ENCODE measurements around the gene DOK5. TPM values are rescaled to one million over a fixed set of nuclear protein-coding genes. Genes with fewer than 3 reads are reported as not detected.

The DOK5 gene
- total and polyA plus RNA-seq, 7 donors, result 7.4 to 25.5 (median 13.3) TPM

GRCh38 chr20:54481442-54481841 is 6.0 kb downstream of the DOK5 start:
- no peak for DNase-seq
- Histone ChIP-seq H3K4me1 (peaks cover 3% of the 10 kb centered on the region), H3K27ac (no peak overlapping the region), H3K4me3 (no peak overlapping the region), H3K27me3 (ENCODE audit: insufficient read depth in 3 of 3, low read length in 2 of 3) (no peaks in the 10 kb centered on the region), H3K9me3 (no peaks in the 10 kb centered on the region), H3K36me3 (ENCODE audit: insufficient read depth in 1 of 2, low read depth in 1 of 2) (no peaks in the 10 kb centered on the region)
- no peak for ATAC-seq
- intact Hi-C loops (cut with DNase I), result no loop called here
- WGBS, 3 donors, result 94 to 99% (median 95%) methylated on average over 4 of the region's 4 CpGs
- no peak for TF ChIP-seq CTCF (IDR thresholded peaks at IDR 0.05)

- no peaks in the 10 kb centered on the region for H3K36me3 ChIP-seq (ENCODE audit: insufficient read depth in 1 of 2, low read depth in 1 of 2)
- H3K27me3 ChIP-seq (ENCODE audit: insufficient read depth in 3 of 3, low read length in 2 of 3), result no peaks in the 10 kb centered on the region
- TF ChIP-seq CTCF (IDR thresholded peaks at IDR 0.05), result no peak
- H3K9me3 ChIP-seq, result no peaks in the 10 kb centered on the region
- no peak for DNase-seq
- ATAC-seq, result no peak
- intact Hi-C loops (cut with DNase I), result no loop called here
- H3K4me3 ChIP-seq, result no peak overlapping the region
- H3K27ac ChIP-seq, result no peak overlapping the region
- WGBS, 3 donors, result 84 to 87% (median 85%) methylated on average over 8 of the region's 8 CpGs
- no peaks in the 10 kb centered on the region for H3K4me1 ChIP-seq
Observed at GRCh38 chr20:54485631-54486030, 10.2 kb downstream of the DOK5 start.

- intact Hi-C loops (cut with DNase I), result no loop called here
- H3K27me3 ChIP-seq (ENCODE audit: insufficient read depth in 3 of 3, low read length in 2 of 3), result no peaks in the 10 kb centered on the region
- H3K36me3 ChIP-seq (ENCODE audit: insufficient read depth in 1 of 2, low read depth in 1 of 2), result no peaks in the 10 kb centered on the region
- ATAC-seq, result no peak
- H3K9me3 ChIP-seq, result no peaks in the 10 kb centered on the region
- WGBS, 3 donors, result 87 to 95% (median 91%) methylated on average over 4 of the region's 4 CpGs
- H3K4me1 ChIP-seq, result no peaks in the 10 kb centered on the region
- no peak for DNase-seq
- no peak overlapping the region for H3K27ac ChIP-seq
- H3K4me3 ChIP-seq, result no peak overlapping the region
- no peak for TF ChIP-seq CTCF (IDR thresholded peaks at IDR 0.05)
Observed at GRCh38 chr20:54486585-54486984, 11.2 kb downstream of the DOK5 start.

- ATAC-seq, result no peak
- 75 to 88% (median 84%) methylated on average over 2 of the region's 2 CpGs for WGBS, 3 donors
- Histone ChIP-seq H3K4me3 (no peak overlapping the region), H3K4me1 (no peaks in the 10 kb centered on the region), H3K36me3 (ENCODE audit: insufficient read depth in 1 of 2, low read depth in 1 of 2) (no peaks in the 10 kb centered on the region), H3K9me3 (no peaks in the 10 kb centered on the region), H3K27me3 (ENCODE audit: insufficient read depth in 3 of 3, low read length in 2 of 3) (no peaks in the 10 kb centered on the region), H3K27ac (no peak overlapping the region)
- DNase-seq, result no peak
- TF ChIP-seq CTCF (IDR thresholded peaks at IDR 0.05), result no peak
- intact Hi-C loops (cut with DNase I), result no loop called here
Observed at GRCh38 chr20:54488442-54488841, 13.0 kb downstream of the DOK5 start.

GRCh38 chr20:54491506-54491905 is 16.1 kb downstream of the DOK5 start:
- DNase-seq, result no peak
- intact Hi-C loops (cut with DNase I), result no loop called here
- 50 to 62% (median 59%) methylated on average over 7 of the region's 7 CpGs for WGBS, 3 donors
- Histone ChIP-seq H3K27ac (no peak overlapping the region), H3K36me3 (ENCODE audit: insufficient read depth in 1 of 2, low read depth in 1 of 2) (no peaks in the 10 kb centered on the region), H3K4me1 (peaks cover 3% of the 10 kb centered on the region), H3K9me3 (no peaks in the 10 kb centered on the region), H3K4me3 (no peak overlapping the region), H3K27me3 (ENCODE audit: insufficient read depth in 3 of 3, low read length in 2 of 3) (no peaks in the 10 kb centered on the region)
- TF ChIP-seq CTCF (IDR thresholded peaks at IDR 0.05), result no peak
- no peak for ATAC-seq
